Peyer's patch (tissue), 4 donors: ENCODE data around the gene MORC4.

ENCODE experiments used
- POLR2A ChIP-seq, 2 donors: fragments of 450-650 bp; IDR thresholded peaks; one replicate each; pipeline ENCODE4 v1.5.1; 2017; ENCODE audit warnings: antibody characterized with exemption in 2 of 2, mild to moderate bottlenecking in 2 of 2, moderate library complexity in 2 of 2
- TF ChIP-seq, protein P1 (sequence below), 6 experiments: fragments of 450-650 bp in 4 of 6; fragments of 200-600 bp in 2 of 6; sonication (generic) in 1 of 6; IDR thresholded peaks; one replicate each; pipeline ENCODE4 v1.5.1; 2017 to 2019; ENCODE audit warnings: antibody characterized with exemption in 6 of 6, mild to moderate bottlenecking in 3 of 6, moderate library complexity in 1 of 6

DNA sequence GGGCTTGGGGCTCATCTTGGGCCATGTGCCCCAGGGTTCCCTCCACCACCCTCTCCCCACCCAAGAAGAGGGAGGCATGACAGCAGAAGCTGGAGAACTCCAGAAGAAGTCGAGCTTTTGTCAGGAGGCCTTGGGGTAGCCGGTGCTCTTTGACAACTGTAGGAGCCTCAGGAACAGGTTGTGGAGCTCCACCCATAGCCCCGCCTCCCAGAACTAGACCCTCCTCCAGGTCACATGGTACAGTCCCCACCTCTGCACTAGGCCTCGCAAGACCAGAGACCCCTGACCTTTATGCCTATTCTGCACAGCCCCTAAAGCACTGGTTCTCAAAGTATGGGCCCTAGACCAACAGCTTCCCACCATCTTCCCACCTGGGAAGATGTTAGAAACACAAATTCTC is 8.0 kb upstream of the MORC4 start:
- TF ChIP-seq, protein P1, sequence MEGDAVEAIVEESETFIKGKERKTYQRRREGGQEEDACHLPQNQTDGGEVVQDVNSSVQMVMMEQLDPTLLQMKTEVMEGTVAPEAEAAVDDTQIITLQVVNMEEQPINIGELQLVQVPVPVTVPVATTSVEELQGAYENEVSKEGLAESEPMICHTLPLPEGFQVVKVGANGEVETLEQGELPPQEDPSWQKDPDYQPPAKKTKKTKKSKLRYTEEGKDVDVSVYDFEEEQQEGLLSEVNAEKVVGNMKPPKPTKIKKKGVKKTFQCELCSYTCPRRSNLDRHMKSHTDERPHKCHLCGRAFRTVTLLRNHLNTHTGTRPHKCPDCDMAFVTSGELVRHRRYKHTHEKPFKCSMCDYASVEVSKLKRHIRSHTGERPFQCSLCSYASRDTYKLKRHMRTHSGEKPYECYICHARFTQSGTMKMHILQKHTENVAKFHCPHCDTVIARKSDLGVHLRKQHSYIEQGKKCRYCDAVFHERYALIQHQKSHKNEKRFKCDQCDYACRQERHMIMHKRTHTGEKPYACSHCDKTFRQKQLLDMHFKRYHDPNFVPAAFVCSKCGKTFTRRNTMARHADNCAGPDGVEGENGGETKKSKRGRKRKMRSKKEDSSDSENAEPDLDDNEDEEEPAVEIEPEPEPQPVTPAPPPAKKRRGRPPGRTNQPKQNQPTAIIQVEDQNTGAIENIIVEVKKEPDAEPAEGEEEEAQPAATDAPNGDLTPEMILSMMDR (IDR thresholded peaks at IDR 0.05), result no peak
- TF ChIP-seq POLR2A (IDR thresholded peaks at IDR 0.05), result no peak
